DMS53 (cell line): ENCODE measurements around the gene ACOT13.
"Not testable (repeated sequence)": the region's sequence is repeated elsewhere in the genome, so short reads cannot be mapped to it uniquely, and the experiment has no call there.

Source experiments
- DNase-seq: peaks from one replicate; lab custom pipeline; 2025; lab: John Stamatoyannopoulos, UW

The ACOT13 gene

DNA sequence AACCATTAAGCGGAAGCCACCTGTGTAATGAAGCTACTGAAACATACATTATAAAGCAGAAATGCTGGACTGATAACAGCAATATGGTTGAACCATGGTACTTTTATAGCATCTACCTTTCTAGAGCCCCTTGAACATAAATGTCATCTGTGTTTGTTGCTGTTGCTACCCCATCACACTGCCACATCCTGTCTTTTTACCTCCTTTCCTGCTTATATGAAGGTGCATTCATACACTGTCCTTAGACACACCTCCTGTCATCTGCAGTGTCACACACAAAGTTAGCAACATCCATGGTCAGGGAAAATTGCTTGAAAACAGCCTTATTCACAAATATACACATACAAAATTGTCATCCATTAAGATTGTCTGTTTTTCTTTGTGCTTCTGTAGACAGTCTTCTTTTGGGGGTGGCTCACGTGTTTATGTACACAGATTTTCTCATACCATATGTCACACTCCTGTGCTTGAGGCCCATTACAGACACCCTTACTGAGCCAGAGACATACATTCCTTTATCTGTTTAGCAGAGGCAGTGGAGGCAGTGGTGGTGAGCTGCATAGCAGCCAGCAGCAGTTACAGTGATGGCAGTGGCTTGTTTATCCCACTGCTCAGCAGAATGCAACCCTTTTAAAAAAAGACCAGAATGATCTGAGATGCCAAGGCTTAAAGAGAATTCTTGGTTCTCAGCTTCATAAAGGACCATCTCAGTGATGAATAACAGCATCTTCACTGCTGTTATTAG lies 26.1 kb downstream of the ACOT13 start:
- DNase-seq = no peak

DNA sequence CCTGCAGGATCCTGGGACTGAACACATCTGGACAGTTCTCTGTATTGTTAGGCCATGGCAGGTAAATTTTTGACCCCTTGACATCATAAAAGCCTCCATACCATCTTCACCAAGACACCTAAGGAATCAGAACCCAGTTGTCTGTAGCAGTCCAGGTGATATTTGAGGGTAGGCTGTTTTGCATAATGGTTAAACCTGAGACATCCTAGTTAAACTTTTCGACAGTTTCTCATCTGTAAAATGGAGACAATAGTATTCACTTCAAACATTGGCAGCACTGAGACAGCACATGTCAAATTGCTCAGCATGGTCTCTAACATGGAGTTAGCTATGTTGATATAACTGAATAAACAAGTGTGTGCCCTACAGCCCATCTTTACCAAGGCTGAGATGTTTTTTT lies 27.3 kb downstream of the ACOT13 start:
- DNase-seq = no peak

DNA sequence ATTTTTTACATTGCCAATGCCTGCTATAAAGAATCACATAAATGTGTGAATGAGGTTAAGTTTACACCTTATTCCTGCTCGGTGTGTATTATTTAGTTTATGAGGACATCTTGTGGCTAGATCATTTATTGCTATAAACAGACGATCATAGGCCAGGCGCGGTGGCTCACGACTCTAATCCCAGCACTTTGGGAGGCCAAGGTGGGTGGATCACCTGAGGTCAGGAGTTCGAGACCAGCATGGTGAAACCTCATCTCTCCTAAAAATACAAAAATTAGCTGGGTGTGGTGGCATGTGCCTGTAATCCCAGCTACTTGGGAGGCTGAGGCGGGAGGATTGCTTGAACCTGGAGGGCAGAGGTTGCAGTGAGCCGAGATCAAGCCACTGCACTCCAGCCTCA lies 28.8 kb downstream of the ACOT13 start:
- peak; percentile 81 for DNase-seq

DNA sequence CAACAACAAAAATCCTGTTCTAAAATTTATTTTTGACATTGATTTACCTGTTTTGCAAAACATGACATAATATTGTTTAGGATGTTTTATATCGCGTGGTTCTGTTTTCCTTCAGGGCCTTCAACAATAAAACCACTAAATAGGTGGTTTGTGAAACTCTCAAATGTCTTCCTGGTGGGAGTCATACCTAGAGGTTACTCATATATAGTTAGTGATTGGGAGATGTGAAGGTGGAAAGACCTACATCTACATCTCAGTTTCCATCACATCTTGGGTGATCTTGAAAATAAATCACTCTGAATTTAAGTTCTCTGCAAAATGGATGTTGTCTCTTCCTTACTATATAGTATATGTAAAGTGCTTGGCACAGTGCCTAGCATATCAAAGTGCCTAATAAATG lies 29.2 kb downstream of the ACOT13 start:
- DNase-seq = no peak

DNA sequence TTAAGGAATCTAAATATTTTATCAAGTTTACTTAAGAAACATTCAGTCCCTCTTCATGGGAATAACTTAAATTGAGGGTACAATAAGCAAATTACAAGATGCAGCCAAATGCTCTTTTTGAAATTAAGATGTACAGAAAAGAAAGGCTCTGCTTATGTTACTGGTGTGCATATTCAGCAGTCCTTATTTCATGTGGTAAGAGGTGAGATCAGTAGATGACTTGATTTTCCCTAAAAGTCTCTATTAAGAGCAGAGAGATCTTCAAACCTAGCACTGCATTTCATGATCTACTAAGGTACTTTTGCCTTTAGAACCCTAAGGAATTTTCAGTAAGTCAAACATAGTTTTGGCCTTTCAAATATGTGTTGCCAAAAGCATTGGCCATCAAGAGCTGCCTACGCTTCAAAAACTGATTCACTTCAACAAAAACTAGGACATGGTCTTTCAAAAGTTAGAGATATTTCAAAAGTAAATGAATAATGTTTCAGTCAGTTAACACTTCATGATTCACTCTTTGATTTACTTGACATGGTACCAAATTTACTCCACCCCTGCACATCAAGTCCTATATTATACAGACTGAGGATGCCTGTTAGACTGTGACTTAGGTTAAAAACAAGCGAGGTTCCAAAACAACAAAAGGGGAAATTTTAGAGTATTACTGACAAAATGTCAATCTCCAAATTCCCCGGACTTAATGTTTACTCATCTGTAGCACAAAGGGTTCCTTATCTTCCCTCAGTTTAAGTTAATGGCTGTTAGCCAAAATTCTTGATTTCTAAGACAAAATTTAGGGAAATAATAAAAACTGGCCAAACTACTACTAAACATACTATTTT lies 32.9 kb downstream of the ACOT13 start:
- no peak for DNase-seq

DNA sequence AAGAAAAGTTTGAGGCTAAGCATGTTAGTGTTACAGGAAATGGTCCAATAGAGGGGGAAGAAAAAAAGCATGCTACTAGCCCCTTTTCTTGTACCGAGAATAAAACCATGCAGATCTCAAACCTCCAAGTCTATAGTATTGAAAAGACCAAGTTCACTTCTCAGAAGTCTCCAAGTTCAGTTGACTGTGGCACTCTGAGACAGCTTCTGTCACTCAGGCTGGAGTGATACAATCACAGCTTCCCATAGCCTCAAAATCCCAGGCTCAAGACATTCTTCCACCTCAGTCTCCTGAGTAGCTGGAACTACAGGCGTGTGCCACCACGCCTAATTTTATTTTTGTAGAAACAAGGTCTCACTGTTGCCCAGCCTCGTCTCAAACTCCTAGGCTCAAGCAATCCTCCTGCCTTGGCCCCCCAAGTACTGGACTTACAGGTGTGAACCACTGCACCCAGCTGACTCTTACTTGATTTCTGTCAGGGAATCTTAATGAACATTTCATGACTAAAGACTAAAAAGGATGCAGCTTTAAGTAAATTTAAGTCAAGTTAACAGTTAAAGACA lies 35.9 kb downstream of the ACOT13 start:
- no peak for DNase-seq

DNA sequence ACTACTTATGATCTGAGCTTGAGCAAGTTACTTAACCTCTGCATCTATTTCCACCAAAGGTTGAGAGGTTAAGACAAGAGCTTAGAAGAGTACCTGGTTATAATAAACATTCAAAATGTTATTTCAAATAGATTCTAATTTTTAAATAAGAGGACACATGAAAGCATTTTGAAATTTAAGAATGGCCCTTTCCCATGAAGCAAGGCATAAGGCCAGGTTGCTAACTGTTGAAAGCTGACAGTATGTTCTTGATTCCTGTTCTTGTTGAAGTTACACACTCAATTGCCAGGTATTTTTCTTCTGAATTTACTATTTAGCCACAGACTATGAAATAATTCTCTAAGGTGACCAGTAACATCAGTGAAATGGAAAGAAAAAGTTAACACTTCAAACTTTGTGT lies 37.6 kb downstream of the ACOT13 start:
- no peak for DNase-seq

DNA sequence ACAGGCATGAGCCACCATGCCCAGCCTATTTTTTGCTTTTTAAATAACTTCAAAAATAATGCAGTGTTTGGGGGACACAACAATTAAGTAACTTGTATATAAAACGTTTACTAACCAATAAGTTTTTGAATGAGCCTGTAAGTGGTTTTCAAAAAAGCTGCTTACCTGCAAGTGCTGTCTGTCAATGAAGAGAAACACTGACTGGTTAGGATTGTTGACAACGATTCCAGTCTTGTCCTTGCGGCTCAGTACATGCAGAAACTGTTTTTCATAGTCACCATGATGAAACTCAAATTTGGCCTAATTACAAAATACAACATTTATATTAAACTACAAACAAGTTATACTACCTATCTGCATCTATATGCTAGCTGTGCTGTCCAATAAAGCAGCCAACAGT lies 41.7 kb downstream of the ACOT13 start:
- no peak for DNase-seq

DNA sequence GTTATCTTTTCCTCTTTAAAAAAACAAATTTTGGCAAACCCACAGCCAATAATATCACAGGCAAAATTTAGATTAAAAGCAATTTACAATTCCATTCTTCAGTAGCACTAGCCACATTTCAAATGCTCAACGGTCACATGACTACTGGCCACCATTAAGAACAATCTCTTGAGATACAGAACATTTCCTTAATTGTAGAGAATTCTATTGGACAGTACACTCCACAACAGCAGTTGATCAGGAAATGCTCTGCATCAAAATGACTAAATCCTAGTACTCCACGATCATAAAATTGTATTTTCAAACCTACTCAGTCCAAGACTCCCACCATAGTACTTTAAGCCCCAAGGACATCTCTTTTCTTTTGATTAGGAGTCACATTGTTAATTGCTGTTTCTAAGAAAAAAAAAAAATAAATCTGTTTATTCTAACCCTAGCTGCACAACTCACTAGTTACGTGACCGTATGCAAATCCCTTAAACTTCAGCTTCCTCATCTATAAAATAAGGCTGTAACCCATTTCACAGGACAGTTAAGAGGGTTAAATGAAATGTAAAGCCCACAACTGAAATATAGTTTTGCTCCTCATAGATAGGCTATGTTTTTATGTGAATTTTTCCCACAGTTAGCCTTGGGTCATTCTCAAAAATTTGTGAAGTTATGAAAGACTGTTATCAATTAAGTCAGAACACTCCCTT lies 42.3 kb downstream of the ACOT13 start:
- no peak for DNase-seq

DNA sequence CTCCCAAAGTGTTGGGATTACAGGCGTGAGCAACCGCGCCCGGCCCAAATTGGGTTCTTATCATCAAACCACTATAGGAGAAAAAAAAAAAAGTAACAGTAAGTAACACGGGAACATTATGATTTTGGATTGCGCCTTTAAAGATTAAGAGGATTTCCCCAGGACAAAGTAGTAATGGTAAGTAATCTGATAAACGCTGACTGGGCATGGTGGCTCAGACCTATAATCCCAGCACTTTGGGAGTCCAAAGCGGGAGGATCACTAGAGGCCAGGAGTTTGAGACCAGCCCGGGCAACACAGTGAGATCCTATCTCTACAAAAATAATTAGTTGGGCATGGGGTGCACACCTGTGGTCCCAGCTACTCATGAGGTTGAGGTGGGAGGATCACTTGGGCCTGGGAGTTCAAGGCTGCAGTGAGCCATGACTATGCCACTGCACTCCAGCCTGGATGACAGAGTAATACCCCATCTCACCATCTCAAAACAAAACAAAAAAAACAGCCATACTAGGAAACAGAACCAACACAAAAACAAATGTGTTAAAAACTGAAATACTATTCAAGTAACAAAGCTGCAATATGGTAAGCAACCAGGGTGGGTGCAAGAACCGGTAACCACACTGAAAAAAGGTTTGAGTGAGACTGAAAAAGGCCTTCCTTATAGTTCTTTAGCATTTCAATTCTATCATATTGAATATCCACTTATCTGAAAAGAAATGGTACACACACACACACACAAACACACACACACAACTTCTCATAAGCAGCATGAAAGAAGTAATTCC lies 43.8 kb downstream of the ACOT13 start:
- DNase-seq = no peak

DNA sequence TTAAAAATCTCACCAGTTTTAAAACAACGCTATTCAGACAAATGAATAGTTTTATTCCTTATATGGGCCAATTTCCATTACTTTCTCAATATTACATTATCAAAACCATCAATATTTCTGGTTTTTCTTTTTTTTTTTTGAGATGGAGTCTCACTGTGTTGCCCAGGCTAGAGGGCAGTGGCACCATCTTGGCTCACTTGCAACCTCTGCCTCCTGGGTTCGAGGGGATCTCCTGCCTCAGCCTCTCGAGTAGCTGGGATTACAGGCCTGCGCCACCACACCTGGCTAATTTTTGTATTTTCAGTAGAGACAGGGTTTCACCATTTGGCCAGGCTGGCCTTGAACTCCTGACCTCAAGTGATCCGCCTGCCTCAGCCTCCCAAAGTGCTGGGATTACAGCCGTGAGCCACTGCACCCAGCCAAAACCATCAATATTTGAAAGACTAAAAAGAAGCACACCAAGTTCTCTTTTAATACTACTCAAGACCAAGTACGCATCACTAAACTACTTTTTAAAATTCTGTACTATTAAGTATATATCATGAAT lies 49.8 kb downstream of the ACOT13 start:
- DNase-seq = not testable (repeated sequence)

DNA sequence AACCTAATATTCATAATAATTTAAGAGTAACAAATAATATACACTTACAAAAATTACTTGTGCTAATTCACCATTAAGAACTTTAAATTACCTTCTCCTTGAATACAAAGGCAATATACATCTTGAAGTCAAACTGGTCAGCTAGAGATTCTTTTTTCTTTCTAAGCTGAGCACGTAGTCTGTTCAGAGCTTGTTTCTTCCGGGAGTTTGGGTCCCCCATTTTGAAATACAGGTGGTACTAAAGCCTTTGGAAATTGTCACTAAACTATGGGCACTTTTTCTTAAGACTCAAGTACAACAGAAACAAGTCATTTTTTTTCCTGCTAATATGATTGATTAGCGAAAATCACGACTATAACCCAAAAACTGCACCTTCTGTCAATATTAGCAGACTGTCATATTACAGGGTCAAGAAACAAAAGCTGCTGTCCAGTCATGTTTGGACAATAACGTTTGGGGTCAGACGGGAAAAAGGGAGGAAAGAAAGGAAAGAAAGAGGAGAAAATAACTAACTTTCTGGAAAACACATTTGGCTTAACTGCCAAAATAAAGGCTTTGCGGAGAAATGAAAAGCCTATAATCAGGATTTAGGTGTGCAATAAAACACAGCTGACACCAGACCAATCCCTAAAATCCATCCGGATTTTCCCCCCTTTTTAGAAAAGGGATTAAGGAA lies 51.7 kb downstream of the ACOT13 start:
- no peak for DNase-seq

DNA sequence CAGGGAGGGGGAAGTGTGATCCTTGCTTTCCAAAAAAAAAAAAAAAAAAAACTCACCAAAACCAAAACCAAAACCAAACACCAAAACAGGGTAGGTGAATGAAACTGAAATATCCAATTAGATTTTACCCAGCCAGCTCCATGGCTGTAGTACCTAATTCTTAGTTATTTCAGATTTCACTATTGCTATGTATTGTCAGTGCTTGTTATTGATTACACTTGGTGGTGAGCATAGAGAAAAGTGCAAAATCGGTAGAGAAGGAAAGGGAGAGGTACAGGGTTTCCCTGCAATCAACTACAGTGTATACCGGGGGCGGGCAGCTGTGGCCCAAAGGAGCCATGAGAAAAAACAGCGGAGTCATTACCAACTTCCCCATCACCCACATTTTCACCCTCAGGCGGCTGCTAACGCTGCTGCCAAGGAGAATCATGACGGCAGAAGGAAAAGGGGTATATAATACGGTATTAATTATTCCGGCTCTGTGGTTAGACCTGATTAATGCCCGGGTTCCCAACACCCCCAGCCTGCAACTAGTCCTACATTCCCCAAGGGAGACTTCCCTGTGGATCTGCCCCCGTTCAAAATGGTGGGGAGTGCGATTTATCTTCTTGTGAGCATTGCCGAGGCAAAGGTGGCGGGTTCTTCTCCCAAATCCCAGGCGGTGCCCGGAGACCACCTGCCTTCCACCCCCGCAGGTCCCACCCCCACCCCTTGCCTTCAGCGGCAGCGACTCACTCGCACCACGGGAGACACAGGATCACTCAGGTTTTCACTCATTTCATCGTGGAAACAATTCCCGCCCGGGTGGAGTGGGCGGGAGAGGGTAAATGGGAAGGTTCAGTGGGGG lies 52.5 kb downstream of the ACOT13 start, which contains the start of gene C6orf62:
C6orf62 (minus strand) TSS at position 30 of the 847 bp plus-strand sequence. CDS start 486 bp downstream, outside the sequence.
- DNase-seq = peak; percentile 65

DNA sequence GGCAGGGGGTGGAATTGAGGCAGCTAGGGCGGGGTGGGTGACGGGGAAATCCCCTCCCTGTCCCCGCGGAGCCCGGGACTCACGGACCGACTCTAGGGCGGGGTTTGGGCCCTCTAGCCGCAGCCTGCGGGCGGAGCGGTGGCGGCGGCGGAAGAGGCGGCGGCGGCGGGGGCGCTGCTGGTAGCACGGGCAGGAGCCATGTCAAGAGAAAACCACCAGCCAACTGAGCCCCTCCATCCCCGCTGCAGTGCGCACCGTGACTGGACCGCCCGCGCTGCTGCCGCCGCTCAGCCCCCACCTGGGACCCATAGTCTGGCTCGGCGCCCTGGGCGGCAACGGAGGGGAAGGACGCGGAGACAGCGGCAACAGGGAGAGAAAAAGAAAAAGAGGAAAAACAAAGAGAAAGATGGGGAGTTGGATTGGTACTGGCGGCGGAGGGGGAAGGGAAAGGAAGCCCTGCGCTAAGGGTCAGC lies 53.3 kb downstream of the ACOT13 start:
- peak; percentile 73 for DNase-seq

DNA sequence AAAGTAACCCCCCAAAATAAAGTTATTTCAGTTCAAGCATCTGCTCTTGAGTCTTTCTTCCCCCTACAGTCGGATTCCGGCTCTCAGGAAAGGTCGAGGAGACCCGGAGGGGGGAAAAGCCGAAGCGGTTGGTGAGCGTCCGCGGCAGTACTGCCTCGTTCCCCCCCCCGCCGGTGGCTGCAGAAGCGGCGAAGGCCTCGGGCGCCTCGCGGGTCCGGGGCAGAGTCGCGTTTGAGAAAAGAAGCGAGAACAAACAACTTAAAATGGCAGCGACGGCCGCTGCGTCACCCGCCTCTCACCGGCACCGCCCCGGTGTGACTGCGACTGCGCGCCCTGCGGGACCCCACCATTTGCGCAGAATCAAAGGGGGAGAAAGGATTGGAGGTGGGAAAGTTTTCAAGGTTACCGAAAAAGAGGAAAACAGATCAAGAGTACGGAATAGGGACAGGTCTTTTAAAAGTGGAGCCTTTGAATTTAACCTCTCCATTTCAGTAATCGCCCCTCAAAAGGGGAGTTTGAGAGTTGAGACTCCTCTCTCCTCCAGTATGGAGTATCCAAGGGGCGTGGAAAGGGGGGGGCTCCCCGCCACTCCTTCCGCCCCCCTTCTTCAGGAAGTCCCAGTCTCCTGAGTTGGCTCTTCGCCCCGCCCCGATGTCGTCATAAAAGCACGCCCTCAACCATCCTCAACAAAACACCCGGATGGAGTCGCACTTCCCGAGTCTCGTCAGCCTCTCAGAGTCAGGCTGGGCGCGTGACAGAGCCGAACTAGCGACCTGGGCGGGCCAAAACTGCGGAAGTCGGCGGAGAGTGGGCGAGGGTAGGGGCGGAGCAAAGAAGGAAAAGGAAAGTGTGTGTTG lies 54.0 kb downstream of the ACOT13 start:
- peak; percentile 100 for DNase-seq

DNA sequence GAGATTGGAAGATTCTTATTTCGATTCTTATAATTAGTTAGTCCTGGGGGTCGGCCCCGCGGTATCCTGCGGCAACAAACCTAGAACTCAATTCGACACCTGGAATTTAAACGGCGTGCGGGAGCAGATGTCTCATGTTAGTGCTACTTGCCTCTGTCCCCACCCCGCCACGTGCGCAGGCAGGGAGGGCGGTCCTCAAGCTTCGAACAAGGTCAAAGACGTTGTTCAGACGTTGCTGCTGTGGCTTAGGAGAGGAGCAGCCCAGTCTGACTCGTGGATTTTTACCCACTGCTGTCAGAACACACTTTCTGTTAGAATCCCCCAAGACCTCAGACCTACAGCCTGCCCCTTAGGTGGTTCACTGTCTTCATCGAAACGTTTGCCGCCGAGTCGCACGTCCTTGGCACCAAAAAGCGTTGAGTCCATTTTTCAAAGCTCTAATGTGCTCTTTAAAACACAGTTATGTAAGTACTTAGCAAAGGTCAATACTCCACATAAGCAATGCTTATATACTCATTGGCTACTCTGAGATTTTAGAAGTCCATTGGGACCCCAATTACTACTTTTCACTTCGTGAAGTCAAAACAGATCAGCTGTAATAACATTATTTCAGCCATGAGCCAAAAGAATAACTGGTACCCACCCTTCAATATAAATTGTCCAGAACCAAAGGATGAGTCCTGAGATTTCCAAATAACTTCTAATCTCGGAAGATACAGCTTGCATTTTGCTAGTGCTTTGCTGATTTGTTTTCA lies 54.8 kb downstream of the ACOT13 start:
- DNase-seq = peak; percentile 96

DNA sequence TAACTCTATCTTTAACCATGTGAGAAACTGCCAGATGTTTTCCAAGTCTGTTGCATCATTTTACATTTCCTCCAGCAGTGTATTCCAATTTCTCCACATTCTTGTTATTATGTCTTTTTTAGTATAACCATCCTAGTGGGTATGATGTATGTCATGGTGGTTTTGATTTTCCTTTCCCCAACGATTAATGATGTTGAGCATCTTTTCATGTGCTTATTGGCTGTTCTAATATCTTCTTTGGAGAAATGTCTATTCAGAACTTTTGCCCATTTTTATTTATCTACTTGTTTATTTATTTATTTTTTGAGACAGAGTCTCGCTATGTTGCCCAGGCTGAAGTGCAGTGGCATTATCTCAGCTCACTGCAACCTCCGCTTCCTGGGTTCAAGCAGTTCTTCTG lies 56.4 kb downstream of the ACOT13 start:
- DNase-seq = no peak

DNA sequence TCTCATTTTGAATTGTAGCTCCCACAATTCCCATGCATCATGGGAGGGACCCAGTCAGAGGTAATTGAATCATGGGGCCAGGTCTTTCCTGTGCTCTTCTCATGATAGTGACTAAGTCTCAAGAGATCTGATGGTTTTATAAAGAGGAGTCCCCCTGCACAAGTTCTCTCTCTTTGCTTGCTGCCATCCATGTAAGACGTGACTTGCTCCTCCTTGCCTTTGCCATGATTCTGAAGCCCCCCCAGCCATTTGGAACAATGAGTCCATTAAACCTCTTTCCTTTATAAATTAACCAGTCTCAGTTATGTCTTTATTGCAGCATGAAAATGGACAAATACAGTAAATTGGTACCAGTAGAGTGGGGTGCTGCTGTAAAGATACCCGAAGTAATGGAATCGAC lies 63.8 kb downstream of the ACOT13 start:
- not testable (repeated sequence) for DNase-seq
